Spleen (tissue), 11 donors: ENCODE measurements around the gene ATP4B. TPM values are rescaled to one million over a fixed set of nuclear protein-coding genes. Genes with fewer than 3 reads are reported as not detected.

Experiments used
- DNase-seq: peaks from one replicate; pipeline ENCODE4 v3.0.0-alpha.2; 2020
- H3K27ac ChIP-seq, 8 donors: fragments of 200-600 bp; sonication (generic) in 7 of 8; 1 replicate in 4 of 8; 2 replicates in 4 of 8; pipeline versions ENCODE4 v1.5.0 to v1.8.0; 2016 to 2021; ENCODE audit warnings: inconsistent platforms in 4 of 8, mild to moderate bottlenecking in 4 of 8, moderate library complexity in 1 of 8
- H3K27me3 ChIP-seq, 7 donors: fragments of 200-600 bp; sonication (generic) in 6 of 7; replicated peaks in 1 of 7; 1 replicate in 4 of 7; 2 replicates in 3 of 7; pipeline versions ENCODE4 v1.5.0 to v1.8.0; 2016 to 2021; ENCODE audit warnings: inconsistent platforms in 3 of 7, mild to moderate bottlenecking in 1 of 7
- H3K36me3 ChIP-seq, 6 donors: fragments of 200-600 bp; sonication (generic) in 5 of 6; 1 replicate in 4 of 6; 2 replicates in 2 of 6; pipeline versions ENCODE4 v1.5.0 to v1.8.0; 2016 to 2021; ENCODE audit warnings: inconsistent platforms in 2 of 6
- H3K4me1 ChIP-seq, 6 donors: fragments of 200-600 bp; sonication (generic) in 5 of 6; 1 replicate in 3 of 6; 2 replicates in 3 of 6; pipeline versions ENCODE4 v1.5.0 to v1.8.0; 2016 to 2021; ENCODE audit warnings: inconsistent platforms in 3 of 6
- H3K4me3 ChIP-seq, 8 donors: fragments of 200-600 bp; sonication (generic) in 7 of 8; 1 replicate in 4 of 8; 2 replicates in 4 of 8; pipeline versions ENCODE4 v1.5.0 to v1.8.0; 2016 to 2021; ENCODE audit warnings: inconsistent platforms in 4 of 8, mild to moderate bottlenecking in 4 of 8, moderate library complexity in 2 of 8
- H3K9me3 ChIP-seq, 8 donors: fragments of 200-600 bp; sonication (generic) in 7 of 8; 1 replicate in 4 of 8; 2 replicates in 4 of 8; pipeline versions ENCODE4 v1.5.0 to v1.8.0; 2016 to 2021; ENCODE audit warnings: inconsistent platforms in 4 of 8
- POLR2A ChIP-seq, 3 donors: fragments of 450-650 bp; IDR thresholded peaks; one replicate each; pipeline ENCODE4 v1.5.1; 2017; ENCODE audit warnings: antibody characterized with exemption in 3 of 3, mild to moderate bottlenecking in 1 of 3
- POLR2AphosphoS5 ChIP-seq, 3 donors: sonication (generic); formaldehyde crosslinking; IDR thresholded peaks; one replicate each; pipeline ENCODE4 v1.5.1; 2017; ENCODE audit warnings: antibody characterized with exemption in 3 of 3
- WGBS, 5 donors: extraction: QIAGEN DNeasy Blood & Tissue Kit in 3 of 5; methylation state at CpG; one replicate each; pipeline versions ENCODE4 v1.1.5 to v1.1.7; 2013 to 2018; 5-methylcytosine and 5-hydroxymethylcytosine counted together
- intact Hi-C: fragments of 100-400 bp; cut with DNase I; formaldehyde crosslinking; loops from one replicate; pipeline ENCODE4 v1.15.0; 2023; ENCODE audit warnings: low total_unique reads
- polyA plus RNA-seq, 3 donors: library from polyadenylated mRNA; stranded (reverse); fragments of 200-250 nt; gene quantifications; one replicate each; pipeline ENCODE4 v1.2.1, GENCODE V29; 2013
- total RNA-seq, 7 donors: library from RNA; depleted of rRNA in 3 of 7; stranded (reverse); fragments of >200 nt in 3 of 7; fragmentation: NEBNext Ultra II Directional in 4 of 7; extraction: Animal tissue kit (Norgen Biotek cat#: 25700) in 4 of 7; gene quantifications; one replicate each; pipeline versions ENCODE4 v1.1.0 to v1.2.1, GENCODE V29; 2016 to 2021
- TF ChIP-seq, protein P1 (sequence below), 11 experiments: fragments of 200-600 bp in 7 of 11; fragments of 450-650 bp in 4 of 11; sonication (generic) in 4 of 11; IDR thresholded peaks in 8 of 11; conservative IDR thresholded peaks in 3 of 11; 1 replicate in 7 of 11; 2 replicates in 4 of 11; pipeline versions ENCODE4 v1.4.0 to v1.8.0; 2016 to 2021; ENCODE audit warnings: antibody characterized with exemption in 11 of 11, inconsistent platforms in 4 of 11, mild to moderate bottlenecking in 1 of 11
- donor health status: healthy with polysubstance abuse.
- donor health status: DM: no; HTN: no; CAD: no; lungs with moderate emphysema.
- donor health status: DM: no; HTN: no; CAD: no.
- donor health status: Bipolar disorder and iron deficiency.
- donor health status: healthy.
- donor health status: DM: no; HTN: no; CAD: no.
- donor health status: DM: yes; HTN: yes; CAD: no.

ATP4B gene
- total and polyA plus RNA-seq, 10 donors: 0.09 to 0.46 (median 0.23) TPM; not detected in 4

DNA sequence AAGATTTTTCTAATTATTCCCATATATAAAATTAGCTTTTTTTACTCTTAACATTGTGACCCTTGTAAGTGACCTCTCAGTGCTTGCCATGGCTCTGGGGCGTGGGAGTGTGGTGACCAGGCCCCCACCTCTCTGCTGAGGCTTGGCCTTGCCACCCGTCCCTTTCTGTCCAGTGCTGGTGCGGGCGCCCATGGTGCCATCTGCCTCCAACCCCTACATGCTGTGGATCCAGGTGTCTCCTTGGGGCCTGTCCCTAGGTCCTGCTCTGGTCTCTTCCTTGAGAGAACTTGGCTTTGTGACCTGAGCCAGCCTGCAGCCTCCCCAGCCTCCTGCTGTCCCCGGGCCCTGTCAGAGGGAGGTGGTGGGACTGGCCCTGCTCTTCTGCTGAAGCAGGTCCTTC, 46.0 kb downstream of the ATP4B start:
- TF ChIP-seq, protein P1, sequence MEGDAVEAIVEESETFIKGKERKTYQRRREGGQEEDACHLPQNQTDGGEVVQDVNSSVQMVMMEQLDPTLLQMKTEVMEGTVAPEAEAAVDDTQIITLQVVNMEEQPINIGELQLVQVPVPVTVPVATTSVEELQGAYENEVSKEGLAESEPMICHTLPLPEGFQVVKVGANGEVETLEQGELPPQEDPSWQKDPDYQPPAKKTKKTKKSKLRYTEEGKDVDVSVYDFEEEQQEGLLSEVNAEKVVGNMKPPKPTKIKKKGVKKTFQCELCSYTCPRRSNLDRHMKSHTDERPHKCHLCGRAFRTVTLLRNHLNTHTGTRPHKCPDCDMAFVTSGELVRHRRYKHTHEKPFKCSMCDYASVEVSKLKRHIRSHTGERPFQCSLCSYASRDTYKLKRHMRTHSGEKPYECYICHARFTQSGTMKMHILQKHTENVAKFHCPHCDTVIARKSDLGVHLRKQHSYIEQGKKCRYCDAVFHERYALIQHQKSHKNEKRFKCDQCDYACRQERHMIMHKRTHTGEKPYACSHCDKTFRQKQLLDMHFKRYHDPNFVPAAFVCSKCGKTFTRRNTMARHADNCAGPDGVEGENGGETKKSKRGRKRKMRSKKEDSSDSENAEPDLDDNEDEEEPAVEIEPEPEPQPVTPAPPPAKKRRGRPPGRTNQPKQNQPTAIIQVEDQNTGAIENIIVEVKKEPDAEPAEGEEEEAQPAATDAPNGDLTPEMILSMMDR (IDR thresholded peaks at IDR 0.05 in 8 of 11, conservative IDR thresholded peaks at IDR 0.05 in 3 of 11): no peak
- TF ChIP-seq POLR2A (IDR thresholded peaks at IDR 0.05): no peak
- TF ChIP-seq POLR2AphosphoS5 (IDR thresholded peaks at IDR 0.05): no peak
- no peak for DNase-seq
- H3K36me3 ChIP-seq: peaks cover 0 to 84% (median 20%) of the 10 kb centered on the region in 6 donors

DNA sequence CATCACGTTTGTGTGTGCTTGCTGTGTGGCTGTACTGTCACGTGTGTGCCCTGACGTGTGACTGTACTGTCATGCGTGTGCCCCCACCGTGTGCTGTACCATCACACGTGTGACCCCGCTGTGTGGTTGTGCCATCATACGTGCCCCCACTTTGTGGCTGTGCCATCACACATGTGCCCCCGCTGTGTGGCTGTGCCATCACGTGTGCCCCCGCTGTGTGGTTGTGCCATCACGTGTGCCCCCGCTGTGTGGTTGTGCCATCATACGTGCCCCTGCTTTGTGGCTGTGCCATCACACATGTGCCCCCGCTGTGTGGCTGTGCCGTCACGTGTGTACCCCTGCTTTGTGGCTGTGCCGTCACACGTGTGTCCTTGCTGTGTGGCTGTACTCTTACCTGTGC, 47.7 kb downstream of the ATP4B start:
- H3K9me3 ChIP-seq: no peaks in the 10 kb centered on the region
- TF ChIP-seq POLR2A (IDR thresholded peaks at IDR 0.05) (no peak), POLR2AphosphoS5 (IDR thresholded peaks at IDR 0.05) (no peak)
- TF ChIP-seq, protein P1 (IDR thresholded peaks at IDR 0.05 in 8 of 11, conservative IDR thresholded peaks at IDR 0.05 in 3 of 11): no peak
- H3K27ac ChIP-seq: peak overlapping the region in 2 of 8 donors; percentile 5 to 89
- no peak overlapping the region for H3K4me3 ChIP-seq
- H3K27me3 ChIP-seq: no peaks in the 10 kb centered on the region
- WGBS, 5 donors: 94 to 97% (median 95%) methylated on average over 18 to 19 of the region's 19 CpGs
- peaks cover 0 to 58% (median 21%) of the 10 kb centered on the region in 6 donors for H3K4me1 ChIP-seq
- H3K36me3 ChIP-seq: peaks cover 0 to 87% (median 20%) of the 10 kb centered on the region in 6 donors
- intact Hi-C loops: no loop called here
- no peak for DNase-seq

More for the DNA sequence above, 46.0 kb downstream of the ATP4B start:
- WGBS, 5 donors: 89 to 97% (median 93%) methylated on average over 5 of the region's 5 CpGs
- Histone ChIP-seq H3K27ac (peak overlapping the region in 1 of 8 donors; percentile 10), H3K27me3 (no peaks in the 10 kb centered on the region), H3K4me1 (peaks cover 0 to 65% (median 19%) of the 10 kb centered on the region in 6 donors), H3K9me3 (no peaks in the 10 kb centered on the region), H3K4me3 (no peak overlapping the region)
- intact Hi-C loops: no loop called here

DNA sequence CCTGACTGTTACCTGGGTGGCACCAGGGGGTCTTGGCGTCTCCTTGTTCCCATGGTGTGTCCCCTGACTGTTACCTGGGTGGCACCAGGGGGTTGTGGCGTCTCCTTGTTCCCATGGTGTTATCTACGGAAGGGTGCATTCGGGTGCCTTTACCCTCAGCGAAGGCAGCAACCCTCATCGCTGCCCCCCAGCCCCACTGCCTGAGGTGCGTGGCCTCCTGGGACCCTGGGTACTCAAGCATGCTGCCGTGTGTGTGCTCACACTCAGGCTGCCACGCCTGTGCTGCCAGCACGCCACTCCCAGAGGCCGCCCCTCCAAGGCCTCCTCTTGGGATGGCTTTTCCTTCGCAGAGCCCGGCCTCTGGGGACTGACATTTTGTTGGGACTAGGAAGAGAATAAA, 48.4 kb downstream of the ATP4B start:
- peak overlapping the region in 4 of 8 donors; percentile 5 to 89 (median 86) for H3K27ac ChIP-seq
- no peak for TF ChIP-seq POLR2A (IDR thresholded peaks at IDR 0.05)
- TF ChIP-seq, protein P1 (IDR thresholded peaks at IDR 0.05 in 8 of 11, conservative IDR thresholded peaks at IDR 0.05 in 3 of 11): no peak
- TF ChIP-seq POLR2AphosphoS5 (IDR thresholded peaks at IDR 0.05): no peak
- no peaks in the 10 kb centered on the region for H3K27me3 ChIP-seq
- no peak overlapping the region for H3K4me3 ChIP-seq
- H3K9me3 ChIP-seq: no peaks in the 10 kb centered on the region
- intact Hi-C loops: no loop called here
- WGBS, 5 donors: 82 to 95% (median 94%) methylated on average over 6 to 13 of the region's 13 CpGs
- peaks cover 0 to 56% (median 23%) of the 10 kb centered on the region in 6 donors for H3K4me1 ChIP-seq
- no peak for DNase-seq
- peaks cover 0 to 87% (median 20%) of the 10 kb centered on the region in 6 donors for H3K36me3 ChIP-seq

DNA sequence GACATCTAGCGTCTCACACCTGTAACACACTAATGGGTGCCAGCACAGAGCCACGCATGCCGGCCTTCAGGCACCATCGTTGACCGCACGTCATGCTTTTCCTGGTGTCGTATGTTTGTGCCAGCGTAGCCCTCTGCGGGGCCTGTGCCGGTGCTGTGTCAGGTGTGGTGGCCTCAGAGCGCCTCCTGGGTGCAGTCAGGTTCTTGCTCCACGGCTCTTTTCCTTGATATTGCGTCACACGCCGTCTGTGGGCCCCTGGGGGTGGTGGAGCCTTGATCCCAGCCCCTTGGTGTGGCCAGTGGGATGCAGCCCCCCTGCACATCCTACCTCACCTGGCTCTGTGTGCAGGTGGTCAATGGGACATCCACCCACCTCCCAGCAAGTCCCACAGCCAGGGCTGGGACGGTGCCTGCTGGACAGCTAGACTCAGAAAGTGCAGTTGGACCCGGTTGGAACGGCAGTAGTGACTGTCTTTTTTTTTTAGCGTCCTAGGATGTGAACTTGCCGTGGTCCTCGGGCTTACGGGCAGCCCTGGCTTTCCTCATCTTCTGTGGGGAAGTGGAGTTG, 48.9 kb downstream of the ATP4B start:
- intact Hi-C loops: no loop called here
- no peak for DNase-seq
- peaks cover 0 to 87% (median 20%) of the 10 kb centered on the region in 6 donors for H3K36me3 ChIP-seq
- H3K27me3 ChIP-seq: no peaks in the 10 kb centered on the region
- H3K27ac ChIP-seq: peak overlapping the region in 4 of 8 donors; percentile 84 to 89 (median 86)
- no peaks in the 10 kb centered on the region for H3K9me3 ChIP-seq
- H3K4me1 ChIP-seq: peaks cover 0 to 62% (median 23%) of the 10 kb centered on the region in 6 donors
- H3K4me3 ChIP-seq: peak overlapping the region in 1 of 8 donors; percentile 51
- WGBS, 5 donors: 73 to 89% (median 84%) methylated on average over 19 to 22 of the region's 22 CpGs
- TF ChIP-seq POLR2AphosphoS5 (IDR thresholded peaks at IDR 0.05): peak in 1 of 3 donors; percentile 36
- no peak for TF ChIP-seq POLR2A (IDR thresholded peaks at IDR 0.05)
- TF ChIP-seq, protein P1 (IDR thresholded peaks at IDR 0.05 in 8 of 11, conservative IDR thresholded peaks at IDR 0.05 in 3 of 11): no peak
